ENCODE results near the gene ANK3.

DNA sequence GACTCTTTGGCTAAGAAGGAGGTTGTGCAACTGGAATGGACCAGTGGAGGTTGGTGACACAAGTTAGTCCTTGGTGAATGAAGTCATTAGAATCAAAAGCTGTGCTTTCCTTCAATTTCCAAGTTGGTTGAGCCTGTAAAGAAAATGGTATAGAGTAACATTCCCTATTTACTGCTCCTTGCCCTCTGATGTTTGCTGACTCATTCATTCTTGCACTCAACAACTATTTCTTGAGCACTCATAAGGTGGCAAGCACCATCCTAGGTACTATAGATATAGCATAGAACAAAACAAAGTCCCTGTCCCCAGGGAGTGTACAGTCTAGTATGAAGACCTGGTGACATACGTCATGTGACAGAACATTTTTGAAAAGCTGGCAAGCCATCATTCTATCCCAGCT is 364.4 kb downstream of the ANK3 start:
- TF ChIP-seq, protein P1, sequence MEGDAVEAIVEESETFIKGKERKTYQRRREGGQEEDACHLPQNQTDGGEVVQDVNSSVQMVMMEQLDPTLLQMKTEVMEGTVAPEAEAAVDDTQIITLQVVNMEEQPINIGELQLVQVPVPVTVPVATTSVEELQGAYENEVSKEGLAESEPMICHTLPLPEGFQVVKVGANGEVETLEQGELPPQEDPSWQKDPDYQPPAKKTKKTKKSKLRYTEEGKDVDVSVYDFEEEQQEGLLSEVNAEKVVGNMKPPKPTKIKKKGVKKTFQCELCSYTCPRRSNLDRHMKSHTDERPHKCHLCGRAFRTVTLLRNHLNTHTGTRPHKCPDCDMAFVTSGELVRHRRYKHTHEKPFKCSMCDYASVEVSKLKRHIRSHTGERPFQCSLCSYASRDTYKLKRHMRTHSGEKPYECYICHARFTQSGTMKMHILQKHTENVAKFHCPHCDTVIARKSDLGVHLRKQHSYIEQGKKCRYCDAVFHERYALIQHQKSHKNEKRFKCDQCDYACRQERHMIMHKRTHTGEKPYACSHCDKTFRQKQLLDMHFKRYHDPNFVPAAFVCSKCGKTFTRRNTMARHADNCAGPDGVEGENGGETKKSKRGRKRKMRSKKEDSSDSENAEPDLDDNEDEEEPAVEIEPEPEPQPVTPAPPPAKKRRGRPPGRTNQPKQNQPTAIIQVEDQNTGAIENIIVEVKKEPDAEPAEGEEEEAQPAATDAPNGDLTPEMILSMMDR (IDR thresholded peaks at IDR 0.05), result no peak
- no peak for TF ChIP-seq POLR2A (IDR thresholded peaks at IDR 0.05)
